GM18907 (cell line): ENCODE data around the gene COX4I1.
A peak's percentile ranks its signal among the peaks of the same experiment; 100 is the strongest.

ENCODE experiments used
- ATAC-seq: cut with Tn5 transposase; IDR thresholded peaks from one replicate; pipeline ENCODE4 v1.9.1; 2021; ENCODE audit warnings: mild to moderate bottlenecking, moderate library complexity; ENCODE audit not compliant: unreplicated experiment

The COX4I1 gene

DNA sequence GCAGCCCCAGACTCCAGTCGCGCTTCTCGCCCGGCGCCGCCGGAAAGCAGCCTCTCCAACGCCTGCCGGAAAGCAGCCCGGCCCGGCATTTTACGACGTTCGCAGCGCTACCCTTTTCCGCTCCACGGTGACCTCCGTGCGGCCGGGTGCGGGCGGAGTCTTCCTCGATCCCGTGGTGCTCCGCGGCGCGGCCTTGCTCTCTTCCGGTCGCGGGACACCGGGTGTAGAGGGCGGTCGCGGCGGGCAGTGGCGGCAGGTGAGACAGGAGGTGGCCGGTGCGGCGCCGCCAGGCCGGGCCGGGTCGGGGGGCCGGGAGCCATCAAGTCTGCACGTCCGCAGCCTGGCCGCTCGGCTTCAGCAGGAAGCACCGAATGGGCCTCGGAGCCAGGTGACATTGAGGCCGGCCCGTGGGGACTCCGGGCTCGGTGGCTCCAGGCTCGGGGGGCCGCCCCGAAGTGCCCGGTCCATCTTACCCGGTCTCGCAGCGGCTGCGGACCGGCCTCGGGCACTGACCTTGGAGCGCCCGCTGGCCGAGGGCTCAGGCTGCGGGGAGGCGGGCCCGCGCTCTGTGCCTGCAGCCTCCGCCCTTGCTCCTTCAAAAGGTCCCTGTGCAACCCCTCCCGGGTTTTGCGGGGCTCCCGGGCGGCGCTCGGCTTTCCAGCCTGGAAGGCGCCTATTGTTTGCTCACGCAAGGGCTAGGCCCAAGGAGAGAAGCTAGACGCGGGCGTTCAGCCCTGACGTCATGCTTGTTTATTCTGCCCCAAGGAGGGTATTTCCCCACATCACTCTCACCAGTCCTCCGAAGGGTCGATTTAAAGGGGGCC is at the start of gene COX4I1, which contains the start of gene EMC8:
Gene COX4I1, plus strand, starts transcription at position 199 of the 824 bp plus-strand sequence. CDS start 1,511 bp downstream, outside the sequence.
Gene EMC8, minus strand, starts transcription at position 48 of the 824 bp plus-strand sequence. CDS start 249 bp downstream, outside the sequence.
- peak; percentile 87 for ATAC-seq

DNA sequence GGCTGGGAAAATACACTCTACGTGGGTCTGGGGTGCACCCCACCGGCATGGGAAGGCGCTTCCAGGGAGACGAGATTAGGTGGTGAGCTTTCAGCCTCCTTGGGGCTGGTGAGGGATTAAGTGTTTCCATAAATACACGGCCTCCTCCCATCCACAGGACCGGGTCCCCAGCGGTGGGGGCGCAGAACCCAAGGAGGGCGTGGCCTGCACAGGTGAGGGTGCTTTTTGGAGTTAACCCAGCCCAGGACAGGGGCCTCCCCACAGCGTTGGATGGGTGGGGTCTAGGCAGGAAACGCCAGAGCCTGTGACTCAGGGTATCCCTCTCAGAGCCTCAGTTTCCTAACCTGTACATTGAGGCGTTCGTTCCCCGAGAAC is 49.7 kb upstream of the COX4I1 start:
- ATAC-seq, result no peak

DNA sequence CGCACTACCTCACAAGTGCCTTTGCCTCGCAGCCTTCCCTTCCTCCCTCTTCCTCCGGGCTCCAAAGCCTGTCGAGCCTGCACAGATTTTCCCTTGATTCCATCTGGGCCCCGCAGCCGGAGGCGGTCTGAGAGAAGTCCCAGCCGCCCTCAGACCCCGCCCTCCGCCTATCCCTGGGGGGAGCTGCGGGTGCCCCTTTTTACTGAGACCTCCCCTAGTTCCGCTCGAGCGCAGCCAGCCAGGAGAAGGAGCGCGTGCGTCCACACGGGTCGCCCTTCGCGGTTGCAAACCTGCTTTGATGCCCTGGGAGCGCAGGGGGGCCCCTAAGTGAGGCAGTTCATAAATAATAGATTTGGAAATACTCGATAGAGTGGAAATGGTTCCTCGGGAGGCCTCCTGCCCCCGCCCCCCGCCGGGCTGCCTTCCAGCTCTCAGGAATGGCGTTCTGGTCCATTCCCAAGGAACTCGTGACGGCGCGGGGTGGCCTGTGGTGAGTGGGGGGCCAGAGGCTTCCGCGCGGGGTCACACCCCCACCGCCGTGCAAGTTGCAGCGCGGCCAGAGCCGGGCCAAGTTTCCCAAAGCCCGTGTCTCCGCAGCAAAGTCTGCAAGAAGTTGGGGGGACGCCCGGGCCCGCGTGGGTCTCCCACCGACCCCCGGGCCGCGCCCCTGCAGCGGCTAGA is 49.2 kb upstream of the COX4I1 start:
- no peak for ATAC-seq

DNA sequence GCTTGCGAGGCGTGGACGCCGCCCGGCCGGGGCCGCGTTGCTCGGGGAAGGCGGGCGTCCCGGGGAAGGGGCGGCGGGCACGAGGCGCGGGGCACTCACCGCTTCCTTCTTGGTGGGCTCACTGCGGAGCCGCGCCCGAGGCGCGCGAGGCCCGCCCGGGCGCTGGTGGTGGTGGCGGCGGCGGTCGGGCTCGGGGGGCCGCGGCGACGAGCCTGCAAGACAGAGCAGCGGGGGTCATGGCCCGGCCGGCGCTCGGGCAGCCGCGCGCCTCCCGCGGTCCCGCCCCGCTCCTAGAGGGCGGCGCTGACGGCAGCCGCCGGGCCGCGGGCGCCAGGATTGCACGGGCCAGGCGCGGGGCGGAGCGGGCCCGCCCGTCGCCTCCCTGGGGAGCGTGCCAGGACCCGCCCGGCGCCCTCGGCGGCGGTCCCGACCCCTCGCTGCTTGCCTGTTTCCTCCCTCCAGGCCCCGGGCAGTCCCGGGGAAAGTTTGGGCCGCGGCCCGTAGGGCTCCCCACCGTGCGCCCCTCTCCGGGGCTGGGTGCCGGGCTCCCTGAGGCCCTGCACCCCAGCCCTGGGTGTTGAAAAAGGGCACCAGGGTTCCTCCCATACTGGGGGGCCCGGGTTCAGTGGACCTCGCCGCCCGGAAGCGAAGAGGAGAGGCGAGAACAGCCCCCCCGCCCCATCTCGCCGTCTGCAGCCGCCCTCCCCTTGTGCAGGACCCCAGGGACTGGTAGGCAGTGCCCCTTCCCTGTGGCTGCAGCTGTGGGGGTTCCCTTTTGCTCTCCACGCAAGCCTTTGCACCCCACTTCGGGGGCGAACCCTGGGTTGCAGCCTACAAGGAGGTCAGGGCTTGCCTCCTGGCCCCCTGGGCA is 48.4 kb upstream of the COX4I1 start, which contains the start of gene C16orf74:
Gene C16orf74, minus strand, starts transcription at position 270 of the 871 bp plus-strand sequence. CDS start 15,879 bp downstream, outside the sequence.
- ATAC-seq, result peak; percentile 38

DNA sequence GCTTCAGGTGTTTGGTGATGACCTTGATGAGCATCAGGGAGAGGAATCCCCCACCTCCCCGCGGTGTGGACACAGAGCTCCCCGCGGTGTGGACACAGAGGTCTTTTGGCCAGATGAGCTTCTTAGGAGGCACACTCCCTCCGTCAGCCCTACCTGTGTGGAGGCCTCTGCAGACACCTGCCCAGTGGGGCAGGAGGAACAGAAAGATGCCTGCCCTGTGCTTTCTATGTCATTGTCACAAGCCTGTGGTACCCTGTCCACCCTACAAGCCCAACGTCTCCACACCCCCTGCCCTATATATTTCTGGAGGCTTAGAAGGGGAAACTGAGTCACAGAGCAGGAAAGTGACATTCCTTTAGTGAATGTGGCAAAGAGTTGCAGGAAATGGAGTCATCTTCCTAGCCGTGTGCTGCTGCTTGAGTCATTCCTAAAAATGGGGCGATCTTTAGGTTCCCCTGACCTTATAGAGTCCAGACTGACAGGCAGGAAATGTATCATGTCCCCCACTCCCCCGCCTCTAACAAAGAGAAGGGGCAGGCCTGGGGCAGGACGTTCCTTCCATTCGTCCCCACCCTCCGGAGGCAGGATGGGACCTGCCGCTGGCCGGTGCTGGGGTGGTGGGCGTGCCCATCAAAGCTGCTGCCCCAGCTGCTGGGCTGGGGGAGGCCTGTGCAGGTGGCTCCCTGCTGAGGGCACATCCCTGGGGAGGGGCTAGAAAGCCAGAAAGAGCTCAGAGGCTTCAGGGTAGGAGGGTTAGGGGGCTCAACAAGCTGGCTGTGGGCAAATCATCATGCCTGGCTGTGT is 47.6 kb upstream of the COX4I1 start:
- ATAC-seq, result no peak

DNA sequence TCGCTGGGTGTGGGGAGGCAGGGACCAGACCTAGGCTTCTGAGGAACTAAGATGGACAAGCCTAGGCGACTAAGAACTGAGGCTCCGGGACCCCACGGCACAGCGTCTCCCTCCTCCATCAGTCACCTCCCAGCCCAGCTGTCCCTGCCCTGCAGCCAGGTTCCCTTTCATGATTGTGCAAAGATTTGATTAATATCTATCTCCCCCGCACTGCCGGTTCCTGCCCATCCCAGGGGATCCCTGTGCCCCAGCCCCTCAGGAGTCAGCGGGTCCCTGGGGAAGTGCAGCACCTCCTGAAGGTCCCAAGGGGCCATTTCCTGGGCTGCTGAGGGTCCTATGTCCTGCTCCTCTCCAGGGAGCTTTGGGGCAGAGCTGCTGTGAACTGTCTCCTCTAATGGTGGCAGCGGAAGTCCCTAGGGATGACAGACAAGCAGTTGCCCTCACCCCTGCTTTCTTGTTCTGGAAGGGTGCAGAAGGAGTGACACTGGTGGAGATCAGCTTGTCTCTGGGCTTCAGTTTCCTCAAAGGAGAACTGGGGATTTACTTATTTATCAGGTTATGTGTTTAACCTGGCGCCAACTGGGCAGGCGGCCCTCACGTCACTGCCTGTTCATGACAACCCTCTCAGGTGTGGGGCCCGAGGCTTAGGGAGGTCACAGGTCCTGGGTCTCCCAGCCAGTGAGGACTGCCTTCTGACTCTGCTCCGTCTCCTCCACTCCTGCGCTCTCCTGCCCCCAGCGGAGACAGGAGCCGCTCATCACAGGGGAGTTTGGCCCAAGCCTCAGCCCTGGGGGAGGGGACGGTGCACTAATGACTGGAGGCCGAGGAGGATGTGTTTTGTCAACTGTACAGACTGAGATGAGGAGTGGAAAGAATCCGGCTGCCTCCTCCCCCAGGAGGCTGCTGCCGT is 46.7 kb upstream of the COX4I1 start:
- ATAC-seq, result no peak

DNA sequence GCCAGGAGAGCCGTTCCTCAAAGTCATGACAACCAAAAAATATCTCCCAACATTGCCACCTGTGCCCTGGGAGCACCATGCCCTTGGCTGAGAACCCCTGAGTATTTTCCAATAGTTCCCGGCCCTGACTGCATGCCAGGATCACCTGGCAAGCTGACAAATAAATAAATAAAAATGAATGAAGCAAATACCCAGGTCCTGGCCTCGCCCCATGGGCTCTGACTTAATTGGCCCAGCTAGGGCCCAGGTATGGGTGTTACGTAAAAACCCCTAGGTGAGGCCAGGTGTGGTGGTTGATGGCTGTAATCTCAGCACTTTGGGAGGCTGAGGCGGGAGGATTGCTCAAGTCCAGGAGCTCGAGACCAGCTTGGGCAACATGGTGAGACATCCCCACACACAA is 45.9 kb upstream of the COX4I1 start:
- no peak for ATAC-seq

DNA sequence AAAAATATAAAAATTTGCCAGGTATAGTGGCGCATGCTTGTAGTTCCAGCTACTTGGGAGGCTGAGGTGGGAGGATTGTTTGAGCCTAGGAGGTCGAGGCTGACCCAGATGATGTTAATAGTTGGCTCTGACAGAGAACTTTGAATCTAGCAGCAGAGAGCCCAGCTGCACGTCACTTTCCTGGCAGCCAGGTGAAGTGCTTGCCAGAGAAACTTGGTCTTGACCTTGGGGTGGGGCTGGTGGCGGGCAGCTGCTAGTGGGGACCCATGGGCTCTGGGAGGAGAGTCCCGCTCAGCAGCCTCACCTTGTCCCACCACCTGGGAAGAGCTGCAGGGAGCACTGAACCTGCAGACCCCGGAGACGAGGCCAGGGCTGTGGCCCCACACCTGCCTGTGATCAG is 45.5 kb upstream of the COX4I1 start:
- ATAC-seq, result no peak

DNA sequence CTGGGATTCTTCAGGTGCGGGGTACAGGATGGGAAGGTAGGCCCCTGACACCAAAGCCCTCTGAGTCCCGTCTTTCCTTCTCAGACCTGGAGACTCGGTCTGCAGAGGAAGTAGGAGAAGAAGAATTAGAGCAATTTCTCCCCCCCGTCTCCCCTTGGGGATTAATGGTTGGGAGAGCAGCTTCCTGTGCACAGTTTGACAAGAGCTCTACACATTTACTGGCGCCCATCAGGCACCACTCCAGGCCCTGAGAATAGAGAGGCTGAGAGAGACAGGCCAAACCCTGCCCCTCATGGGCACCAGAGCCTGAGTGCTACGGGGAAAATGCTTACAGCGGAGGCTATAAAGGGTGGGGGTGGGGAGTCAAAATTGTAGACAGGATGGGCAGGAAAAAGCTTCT is 45.1 kb upstream of the COX4I1 start:
- no peak for ATAC-seq

DNA sequence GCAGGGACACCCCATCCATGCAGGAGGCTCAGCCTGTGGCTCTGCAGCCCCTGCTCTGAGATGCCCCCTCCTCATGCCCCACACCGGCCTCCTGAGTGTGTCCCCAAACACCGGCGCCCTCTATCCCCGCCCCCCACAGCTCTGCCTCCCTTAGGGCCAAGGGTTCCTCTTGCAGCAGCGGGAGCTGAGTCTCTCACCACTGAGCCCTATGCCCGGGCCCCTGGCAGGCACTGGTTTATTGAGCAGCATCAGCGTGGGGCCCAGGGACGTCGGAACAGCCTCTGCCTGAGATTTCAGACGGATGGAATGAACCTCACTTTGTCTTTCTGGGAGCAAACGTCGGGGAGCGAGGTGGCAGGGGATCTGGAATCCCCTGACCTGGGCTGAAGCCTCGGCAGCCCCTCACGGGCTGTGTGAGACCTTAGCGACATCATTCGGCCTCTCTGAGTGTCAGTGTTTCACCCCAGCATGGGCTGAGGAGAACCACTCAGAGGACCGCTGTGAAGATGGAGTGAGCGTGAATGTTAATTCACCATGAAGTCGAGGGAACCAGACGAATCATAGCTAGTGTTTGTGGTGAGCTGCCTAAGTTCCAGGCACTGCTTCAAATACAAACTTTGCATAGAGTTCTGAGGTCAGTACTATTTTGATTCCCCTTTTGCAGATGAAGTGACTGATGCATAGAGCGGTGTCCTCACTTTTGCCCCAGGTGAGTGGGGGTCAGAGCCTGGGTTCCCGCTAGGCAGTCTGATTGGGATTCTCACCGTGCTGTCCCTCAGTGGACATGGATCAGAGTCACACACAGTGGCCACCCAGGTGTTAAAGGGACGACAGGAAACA is 43.3 kb upstream of the COX4I1 start:
- ATAC-seq, result peak; percentile 41

DNA sequence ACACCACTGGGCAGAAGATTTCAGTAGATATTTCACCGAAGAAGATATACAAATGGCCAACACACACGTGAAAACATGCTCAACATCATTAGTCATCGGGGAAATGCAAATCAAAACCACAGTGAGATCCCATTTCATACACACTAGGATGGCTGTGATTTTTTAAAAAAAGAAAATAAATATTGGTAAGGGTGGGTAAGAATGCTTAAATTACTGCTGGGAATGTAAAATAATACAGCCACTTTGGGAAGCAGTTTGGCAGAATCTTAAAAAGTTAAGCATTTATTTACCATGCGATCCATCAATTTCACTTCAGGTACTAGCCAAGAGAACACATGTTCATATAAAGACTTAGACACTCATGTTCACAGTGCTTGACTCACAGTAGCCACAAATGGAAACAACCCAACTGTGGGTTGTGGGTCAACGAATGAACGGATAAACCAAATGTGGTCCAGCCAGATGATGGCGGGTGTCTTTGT is 42.1 kb upstream of the COX4I1 start:
- peak; percentile 29 for ATAC-seq

DNA sequence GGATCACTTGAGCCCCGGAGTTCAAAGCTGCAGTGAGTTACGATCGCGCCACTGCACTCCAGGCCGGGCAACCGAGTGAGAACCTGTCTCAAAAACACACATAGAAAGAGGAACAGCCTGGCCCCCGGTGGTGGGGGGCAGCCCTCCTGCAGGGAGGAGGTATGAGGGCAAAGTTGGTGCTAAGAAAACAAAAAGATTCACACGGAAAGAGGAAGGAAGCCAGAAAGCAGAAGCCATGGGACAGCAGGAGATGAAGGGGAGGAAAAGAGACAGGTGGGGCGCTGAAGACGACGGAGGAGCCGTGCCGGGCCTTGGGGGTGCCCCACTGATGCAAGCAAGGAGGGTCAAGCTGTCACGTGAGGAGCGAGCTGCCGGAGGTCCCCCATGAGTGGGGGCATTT is 40.4 kb upstream of the COX4I1 start:
- no peak for ATAC-seq

DNA sequence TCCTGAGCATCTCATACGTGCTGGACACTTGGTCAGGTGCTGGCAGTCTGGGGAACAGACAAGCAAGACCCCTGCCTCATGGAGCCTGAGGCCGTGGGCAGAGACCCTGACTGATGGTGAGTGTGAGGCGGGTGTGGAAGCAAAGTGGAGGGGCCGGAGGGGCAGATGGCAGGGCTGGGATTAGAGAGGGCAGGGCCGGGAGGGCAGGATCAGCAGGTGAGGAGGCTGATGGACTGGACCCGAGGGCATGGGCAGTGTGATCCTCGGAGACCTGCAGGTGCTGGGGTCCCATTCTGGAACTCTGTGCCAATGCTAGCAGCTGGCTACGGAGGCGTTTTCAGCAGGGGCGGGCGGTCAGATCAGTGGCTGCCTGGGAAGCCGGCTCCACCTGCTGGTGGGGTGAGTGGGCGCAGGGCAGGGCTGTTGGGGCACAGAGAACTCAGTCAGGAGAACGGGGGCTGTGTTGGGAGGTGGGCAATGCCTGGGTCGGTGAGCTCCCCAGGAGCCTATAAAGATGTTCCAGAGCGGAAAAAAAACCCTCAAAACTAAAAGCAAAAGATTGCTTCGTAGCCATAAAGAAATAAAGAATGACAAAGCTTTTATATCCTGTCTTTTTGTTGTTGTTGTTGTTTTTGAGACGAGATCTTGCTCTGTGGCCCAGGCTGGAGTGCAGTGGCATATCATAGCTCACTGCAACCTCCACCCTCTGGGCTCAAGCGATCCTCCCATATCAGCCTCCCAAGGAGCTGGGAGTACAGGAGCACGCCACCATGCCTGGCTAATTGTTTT is 39.7 kb upstream of the COX4I1 start:
- no peak for ATAC-seq

DNA sequence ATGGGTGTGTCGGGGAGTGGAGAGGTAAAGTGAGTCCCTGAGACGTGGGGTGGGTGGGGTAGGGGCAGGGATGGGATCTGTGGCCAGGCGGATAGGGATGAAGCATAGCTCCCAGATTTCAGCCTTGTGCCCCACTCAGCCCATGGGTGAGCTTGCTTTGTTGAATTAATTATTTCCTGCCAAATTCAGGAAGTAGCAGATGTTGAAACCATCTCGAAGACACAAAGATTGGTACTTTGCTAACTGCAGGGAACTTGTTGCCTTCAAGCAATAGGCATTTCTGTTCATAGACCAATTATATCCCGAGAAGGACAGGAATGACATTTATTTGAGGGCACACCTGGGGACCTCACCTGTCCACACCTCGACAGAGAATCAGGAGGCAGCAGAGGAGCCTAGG is 37.6 kb upstream of the COX4I1 start:
- ATAC-seq, result no peak

DNA sequence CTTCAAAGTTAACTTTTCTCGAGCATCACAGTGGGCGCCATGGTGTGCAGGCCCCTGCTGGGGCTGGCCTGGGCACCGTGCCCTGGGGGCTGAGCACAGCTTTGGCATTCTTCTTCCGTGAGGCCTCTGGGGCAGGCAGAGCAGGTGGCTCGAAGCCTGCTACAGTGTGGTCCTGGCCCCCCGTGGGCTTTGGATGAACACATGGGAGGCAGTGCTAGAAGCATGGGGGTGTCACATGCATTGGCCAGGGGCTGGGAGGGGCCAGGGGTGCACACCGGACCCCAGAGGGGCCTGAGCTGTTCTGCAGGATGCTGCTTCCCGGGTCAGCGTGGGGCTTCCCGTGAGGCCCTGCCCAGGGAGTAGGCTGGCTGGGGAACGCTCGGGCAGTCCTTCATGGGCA is 36.5 kb upstream of the COX4I1 start:
- ATAC-seq, result no peak

DNA sequence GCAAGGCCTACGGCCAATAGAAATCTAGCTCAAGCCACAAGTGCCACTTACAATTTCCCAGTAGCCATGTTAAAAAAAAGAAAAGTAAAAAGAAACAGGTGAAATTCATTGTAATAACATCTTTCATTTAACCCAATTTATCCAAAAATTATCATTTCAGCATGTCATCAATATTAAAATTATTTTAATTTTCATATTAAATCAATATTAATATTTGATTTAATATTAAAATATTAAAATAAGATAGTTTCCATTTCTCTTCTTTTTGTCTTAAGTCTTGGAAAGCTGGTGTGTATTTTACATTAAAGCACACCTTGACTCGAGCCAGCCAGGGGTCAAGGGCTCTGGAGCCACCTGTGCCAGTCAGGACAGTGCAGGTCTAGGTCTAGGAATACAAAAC is 35.9 kb upstream of the COX4I1 start:
- no peak for ATAC-seq

DNA sequence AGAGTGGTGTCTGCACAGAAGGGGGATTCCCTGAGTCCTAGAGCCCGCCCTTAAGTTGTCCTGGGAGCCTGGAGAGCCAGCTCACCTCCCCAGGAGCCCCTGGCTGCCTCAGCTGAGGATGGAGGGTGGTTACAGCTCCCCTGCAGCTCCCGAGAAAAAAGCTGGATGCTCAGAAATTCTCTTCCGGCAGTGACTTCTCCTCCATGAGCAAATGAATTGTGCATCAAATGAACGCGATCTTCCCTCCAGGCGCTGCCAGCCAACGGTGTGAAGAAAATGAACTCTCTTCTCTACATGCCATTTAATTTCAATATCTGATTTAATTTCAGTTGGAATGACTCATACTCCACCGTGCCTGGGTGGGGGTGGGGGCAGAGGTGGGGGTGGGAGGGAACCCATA is 34.3 kb upstream of the COX4I1 start:
- ATAC-seq, result no peak
